NCI-H1048 (cell line): ENCODE results near the gene CNPY1.

Source experiments
- DNase-seq: peaks from one replicate; lab custom pipeline; 2025; lab: John Stamatoyannopoulos, UW

Gene CNPY1

DNA sequence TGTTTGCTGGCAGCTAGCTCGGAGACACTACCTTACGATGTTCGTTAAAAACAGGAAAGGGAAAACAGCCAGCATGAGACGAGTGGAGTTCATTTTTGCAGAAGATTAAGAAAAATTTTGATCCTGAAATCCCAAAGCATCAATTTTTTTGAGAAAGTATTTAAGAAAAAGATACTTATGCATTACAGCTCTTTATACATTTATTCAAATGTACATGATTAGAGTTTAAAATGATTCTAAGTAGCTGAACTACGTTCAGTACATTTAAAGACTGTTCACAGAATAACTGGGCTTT lies 34.7 kb downstream of the CNPY1 start:
- DNase-seq = no peak

DNA sequence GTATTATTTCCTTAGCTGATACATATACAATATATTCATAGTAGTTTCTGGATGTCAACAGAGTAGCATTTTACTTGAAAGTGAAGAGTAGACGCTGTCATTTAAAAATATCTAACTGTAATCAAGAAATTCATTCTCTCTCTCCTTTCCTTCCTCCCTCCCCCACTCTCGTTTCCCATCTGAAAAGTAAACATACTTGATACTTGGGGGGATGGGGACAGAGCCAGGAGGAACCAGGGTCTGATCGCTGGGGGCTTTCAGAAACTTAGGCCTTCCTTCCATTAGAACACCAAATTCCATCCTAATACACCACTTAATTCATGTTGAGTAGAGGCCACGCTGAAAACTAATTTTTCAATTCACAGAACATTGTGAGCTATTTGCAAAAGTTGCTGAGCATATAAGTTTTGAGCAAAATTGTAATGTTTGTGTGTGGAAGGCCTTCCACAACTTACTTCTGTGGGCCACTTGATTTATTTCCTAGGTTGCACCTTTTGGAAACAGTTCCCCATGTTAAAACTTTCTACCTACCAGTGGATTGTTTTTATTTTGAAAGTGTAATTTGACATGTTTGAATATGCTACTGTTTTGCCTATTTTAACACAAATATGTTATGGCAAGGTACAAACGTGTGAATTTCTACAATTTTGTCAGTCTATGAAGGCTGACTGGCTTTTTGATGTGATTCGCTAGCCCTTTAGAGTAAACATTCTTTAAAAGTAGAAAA lies 35.2 kb downstream of the CNPY1 start:
- DNase-seq = no peak

DNA sequence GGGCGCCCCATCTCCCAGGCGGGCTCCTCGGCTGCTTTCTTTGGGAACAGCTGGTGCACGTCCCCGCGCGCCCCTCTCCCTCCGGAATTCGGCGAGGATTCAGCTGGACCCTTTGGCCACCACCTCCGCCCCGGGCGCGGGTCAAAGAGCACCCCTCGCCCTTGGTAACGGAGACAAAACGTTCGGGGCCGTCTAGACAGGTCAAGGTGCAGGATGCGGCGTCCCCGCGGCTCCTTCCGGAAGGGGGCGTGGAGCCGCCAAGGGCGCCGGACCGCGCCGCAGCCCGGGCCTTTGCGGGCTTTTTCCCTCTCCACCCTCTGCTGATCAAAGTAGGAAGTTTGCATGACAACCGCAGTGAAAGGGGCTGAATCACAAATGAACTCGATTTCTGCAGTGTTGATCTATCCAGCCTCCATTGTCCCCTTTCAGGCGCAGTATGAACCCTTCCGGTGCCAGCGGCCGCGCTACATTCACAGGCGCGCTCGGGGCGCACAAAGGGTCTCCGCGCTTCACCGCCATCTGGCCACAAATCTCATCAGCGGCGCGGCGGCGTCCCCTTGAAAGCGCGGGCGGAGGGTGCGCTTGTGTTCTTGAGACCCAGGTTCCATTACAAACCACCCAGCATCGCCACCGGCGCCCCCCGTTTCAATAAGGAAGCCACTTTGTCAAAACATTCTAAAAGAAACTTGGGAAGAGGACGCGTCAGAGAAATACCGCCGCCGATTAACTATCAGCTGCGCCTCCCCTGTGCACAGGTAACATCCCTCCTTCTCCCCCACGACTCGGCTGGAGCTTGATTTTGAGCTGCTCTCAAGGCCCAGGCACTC lies 36.4 kb downstream of the CNPY1 start:
- DNase-seq = no peak

DNA sequence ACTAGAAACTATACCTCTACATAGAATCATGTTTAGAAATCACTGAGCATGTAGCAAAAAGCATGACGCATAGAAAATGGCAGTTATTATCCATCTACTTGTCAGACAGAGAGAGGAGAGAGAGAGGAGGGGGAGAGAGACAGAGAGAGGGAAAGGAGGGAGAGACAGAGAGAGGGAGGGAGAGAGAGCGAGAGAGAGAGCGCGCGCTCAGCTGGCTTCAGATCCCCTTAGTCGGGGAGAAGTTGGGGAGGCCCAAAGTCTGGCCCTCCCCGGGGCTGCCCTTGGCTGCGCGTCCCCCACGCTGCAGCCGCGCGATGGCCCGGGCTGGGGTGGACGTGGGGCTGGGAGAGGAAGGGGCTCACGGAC lies 37.0 kb downstream of the CNPY1 start:
- no peak for DNase-seq

DNA sequence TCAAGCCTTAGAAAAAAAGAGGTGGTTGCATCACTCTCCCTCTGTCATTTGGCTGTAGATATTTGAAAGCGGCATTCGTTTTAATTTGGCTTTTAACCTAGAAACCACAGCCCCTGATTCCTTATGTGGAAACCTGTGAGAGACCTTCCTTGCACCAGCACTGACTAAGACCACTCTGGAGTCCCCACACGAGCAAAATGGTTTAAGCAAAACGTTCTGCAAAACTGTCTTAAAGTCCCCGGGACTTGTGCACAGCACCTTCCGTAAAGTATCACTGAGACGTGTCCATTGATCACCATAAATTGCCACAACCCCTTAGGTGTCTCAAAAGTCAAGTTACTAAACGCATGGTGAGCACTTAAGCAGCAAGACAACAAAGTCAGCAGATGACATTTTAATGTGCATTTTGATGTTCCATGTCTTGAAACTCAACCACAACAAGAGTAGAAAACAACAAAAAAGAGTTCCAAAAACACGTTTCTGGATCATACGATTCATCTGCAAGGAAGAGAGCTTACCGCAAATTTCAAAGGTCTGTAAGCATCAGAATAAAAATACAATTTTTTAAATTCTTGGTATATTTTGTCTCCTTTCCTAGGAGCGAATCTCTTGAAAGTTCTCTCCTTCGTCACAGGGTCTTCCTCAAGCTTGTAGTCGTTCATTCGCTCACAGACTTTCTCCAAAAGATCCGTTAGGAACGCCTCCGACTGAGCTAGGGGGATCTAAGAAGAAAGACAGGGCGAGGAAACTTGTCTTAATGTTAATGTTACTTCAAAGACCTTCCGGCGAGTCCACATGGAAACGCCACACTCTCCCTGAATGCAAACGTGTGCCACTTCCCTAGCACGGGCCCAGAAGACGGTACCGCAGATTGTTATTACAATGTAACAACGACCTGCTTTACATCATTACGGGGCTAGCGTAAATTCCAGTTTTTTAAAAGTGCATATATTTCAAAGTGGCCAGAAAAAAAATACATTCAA lies 37.7 kb downstream of the CNPY1 start:
- DNase-seq = no peak

DNA sequence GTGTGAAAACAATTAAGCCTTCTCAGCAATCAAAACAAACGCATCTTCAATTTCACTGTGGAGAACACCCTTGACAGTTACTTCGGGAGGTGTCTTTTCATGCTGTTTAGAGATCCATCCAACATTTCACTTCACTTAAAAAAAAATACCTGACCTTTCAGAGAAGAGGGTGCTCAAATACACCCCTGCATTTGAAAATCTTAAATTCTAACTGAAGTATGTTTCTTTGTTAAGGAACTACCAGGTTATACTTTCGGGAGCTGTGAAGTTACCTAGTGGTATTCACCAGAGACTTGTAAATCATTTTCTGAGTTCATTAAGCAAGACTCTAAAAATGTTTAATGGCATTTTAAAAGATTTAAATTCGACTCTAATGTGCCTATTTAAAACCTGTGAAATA lies 38.8 kb downstream of the CNPY1 start:
- DNase-seq = no peak

DNA sequence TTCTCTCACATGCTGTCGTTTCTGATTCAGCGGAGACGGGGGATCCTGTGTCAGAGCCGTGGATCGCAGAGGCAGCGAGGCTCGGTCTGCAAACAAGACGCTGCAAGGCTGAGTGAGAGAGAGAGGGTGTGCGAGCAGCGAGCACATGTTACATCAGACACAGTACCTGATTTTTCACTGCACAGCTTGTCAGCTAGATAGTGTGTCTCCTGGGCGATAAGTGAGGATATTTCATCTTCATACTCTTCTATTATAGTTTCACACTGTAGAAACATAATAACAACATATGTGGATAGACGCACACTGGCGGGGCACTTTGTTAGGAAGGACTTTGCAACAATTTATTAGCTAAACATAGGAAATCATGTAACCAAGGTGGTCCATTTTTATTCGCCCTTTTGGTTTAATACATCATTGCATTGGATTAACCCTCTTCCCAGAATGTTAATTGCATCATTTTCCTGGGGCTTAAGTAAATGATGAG lies 39.5 kb downstream of the CNPY1 start:
- DNase-seq = no peak

DNA sequence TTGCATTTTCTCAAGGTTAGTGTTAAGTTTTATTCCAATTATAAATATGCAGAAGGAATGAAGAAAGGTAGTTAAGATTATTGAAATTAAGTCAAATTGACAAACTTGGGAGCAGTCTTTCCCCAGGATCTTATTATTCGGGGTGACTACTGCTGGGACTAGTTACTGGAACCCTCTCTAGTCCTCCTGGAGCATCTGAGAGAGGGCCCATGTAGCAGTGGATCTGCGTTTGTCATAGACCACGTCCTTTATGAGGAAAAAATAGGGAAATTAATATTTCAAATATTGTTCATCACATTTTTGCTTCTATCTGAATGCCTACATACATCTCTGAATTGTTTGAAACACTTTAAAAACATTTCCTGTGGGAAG lies 41.0 kb downstream of the CNPY1 start:
- DNase-seq = no peak

DNA sequence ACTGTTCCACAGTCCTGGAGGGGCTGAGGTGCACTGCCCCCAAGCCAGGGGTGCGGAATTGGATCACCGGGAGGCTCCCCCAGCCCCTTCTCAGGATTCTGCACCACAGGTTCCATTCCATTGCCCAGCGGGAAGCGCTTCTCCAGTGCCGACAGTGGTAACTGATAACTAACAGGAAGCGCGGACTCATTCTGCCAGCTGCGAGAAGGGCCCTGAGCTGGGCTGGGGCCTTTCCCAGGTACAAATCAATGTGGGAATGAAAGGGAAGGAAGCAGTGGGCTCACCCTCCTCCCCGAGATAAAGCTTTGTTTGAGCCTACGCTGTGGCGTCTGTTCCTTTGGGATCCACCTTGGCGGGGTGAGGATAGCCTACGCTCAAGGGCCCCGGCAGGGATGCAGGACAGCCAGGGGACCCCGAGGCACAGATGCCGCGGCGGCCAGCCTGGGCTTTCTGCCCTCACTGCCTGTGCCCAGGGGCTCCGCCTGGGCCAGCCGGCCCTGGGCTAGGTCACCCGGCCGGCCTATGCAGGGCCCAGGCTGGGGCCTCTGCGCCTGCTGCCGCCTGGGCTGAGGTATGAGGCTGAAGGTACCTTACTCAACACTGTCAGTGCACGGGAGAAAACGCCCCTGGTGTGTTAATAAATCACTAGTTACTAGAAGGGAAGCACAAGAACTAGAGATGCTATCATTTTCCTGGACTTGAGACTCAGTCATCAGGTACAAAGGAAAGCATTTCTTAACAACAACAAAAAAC lies 49.0 kb downstream of the CNPY1 start:
- no peak for DNase-seq

DNA sequence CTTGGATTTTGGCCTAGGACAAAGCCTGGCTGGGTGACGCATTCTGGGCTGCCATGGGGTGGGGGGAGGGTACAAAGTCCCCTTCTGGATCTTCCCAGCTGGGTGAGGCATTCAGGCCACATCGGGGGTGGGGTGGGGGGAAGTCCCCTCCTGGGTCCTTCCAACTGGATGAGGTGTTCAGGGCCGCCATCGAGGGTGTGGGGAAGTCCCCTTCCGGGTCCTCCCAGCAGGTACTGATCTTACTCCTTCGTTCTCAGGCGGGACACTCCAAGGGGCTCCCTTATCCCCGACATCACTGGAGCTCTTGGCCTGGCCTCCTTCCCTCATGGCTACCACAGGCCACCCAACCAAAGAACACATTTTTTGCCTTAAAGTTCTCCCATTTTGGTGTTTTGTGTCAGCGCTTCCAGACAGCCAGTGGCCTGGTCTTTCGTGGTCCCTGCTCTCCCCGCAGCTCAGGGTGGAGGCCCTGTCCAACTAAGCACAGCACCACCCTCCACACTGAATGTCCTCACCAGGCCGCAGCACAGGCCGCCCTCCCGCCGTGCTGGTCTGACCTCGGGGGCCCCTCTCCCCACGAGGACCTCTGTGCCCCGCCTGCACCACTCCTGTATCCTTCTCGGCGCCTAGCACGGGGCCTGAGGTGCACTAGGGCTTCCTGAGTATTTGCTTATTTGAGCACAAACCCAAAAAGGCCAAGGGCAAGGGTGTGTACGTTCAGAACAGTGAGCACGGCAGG lies 49.9 kb downstream of the CNPY1 start:
- DNase-seq = no peak

DNA sequence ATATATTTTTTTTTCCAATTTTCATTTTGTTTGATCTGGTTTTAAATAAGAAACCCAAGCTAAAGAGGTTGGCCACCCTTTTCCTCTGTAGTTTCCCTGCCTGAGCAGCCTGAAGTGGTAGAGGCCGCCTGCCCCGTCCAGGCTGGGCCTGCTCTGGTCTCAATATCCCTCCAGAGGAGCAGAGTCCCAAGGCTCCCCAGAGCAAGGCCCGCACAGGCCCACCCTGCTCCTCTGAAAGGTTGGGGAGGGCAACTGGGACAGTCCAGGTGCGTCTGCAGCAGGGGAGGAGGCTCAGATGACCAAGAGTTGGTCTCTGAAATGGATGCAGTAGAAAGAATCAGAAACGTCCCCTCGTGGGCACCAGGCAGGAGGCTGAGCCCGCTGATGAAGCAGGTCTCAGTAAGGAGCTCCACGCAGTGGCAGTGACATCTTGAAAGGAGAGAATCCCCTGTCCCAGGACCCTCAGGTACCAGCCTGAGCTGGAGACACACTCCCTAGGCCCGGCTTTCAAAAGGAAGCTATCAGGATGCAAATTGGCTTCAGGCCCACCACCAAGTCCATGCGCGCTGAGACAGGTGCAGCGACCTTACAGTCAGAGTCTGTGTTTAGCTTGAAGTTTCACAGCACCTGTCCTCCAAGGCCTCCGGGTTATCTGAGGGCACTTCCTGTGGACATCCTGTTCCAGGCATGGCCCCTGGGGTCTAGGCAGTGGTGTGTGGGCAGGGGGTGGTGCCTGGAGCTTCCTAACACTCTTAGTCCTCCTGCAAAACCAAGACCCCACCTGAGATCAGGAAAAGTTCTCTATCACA lies 50.7 kb downstream of the CNPY1 start:
- DNase-seq = no peak

DNA sequence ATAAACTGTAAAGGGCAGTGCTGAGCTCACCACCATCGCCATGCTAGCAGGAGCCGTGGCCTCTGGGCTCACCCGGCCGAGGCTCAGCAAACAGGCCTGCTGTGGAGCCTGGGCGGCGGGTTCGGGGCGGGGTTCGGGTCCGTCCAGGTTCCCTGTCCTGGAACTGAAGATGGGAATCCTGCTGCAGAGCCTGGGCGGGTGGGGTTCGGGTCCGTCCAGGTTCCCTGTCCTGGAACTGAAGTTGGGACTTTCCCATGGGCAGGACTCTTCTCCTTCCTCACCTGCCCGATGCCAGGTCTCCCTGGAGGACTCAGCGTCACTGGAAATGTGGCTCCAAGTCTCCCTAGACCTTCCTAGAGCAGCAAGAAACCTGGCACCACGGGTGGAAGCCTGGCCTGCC lies 51.8 kb downstream of the CNPY1 start:
- DNase-seq = no peak

DNA sequence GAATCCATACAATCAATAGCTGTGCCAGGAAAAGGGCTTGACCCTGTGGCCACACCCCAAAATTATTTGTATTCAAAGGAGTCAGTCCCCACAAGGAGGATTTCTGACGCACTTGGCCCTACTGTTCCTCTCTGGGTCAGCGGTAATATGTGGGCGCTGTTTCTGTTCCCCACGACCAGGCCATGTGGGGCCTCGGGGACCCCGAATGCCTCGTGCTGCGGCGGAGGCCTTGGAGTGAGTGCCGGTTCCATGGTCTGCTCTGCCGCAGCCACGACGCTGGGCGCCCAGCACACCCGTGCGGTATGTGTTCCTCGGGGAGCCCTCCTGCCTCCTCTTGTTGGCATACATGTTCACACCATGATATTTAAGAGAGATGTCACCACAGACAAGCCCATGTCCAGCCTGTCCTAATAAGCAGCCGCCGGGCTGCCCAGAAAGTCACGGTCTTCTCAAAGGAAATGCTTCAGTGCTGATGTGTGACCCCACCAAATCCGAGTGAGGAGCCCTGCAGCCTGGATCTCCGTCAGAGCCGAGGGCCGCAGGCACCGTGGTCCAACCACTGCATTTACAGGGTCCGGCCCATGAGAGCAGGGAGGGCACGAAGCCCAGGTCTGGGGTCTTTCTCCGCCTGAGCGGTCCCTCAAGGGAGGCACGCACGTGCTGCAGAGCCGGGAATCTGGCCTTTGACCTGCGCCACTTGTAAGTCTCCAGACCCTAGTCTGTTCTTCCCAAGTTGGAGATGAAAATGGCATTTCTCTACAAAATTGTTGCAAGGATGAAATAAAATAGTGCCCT lies 52.4 kb downstream of the CNPY1 start:
- no peak for DNase-seq

DNA sequence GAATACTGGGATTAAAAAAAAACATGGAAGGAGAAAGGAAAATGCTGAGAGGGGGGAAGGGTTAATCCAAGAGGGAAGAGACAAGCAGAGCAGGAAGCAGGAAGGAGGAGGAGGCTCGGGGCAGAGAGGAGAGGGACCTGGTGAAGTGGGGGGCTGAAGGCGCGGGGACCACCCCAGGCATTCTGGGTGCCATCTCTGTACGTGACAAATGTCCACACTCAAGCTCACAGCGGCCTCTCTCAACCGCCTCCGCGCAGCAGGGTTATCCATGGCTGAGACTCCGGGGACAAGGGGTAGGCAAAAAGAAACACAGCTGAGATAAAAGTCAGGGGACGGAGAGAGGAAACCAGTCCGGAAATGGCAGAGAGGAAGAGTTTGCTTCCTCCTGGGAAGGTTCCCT lies 54.5 kb downstream of the CNPY1 start:
- no peak for DNase-seq

DNA sequence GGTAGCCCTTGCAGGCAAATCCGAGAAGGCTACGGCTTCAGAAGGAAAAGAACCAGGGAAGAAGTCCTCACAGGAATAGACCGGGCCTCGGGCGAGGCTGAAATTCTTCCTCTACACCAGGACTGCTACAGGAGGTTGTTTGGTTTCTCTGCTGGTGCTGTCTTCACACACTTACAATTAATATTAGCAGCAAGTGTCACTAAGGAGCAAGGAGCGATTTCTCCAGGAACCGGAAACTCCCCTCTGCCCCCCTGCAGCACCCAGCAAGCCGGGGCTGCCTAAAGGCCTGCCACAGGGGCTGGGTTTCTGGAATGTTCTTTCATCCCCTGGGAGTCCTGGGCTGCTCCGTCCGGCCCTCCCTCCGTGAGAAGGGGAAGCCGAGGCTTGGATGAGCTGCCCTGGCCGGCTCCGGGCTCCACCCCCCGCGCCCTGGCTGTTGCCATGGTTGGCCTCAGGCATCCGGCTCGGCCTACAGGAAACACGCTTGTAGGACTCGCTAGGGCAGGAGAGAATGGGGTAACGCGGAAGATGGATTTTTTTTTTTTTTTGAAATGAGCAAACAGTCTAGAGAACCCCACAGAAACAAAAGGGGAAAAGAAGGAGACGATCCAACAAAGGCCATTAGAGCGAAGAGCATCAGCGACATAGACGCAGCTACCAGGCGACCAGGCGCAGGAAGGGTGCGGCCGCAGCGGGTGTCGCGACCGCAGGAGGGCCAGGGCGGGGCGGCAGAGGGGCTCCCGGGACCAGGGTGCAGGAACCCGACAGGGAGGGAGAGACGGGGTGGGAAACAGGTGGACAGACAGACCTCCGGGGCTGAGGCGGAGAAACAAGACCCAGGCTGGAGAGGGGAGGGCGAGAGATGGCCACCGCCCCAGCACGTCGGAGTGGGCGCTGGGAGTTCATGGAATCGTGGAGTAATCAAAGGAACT lies 55.4 kb downstream of the CNPY1 start:
- DNase-seq = no peak

DNA sequence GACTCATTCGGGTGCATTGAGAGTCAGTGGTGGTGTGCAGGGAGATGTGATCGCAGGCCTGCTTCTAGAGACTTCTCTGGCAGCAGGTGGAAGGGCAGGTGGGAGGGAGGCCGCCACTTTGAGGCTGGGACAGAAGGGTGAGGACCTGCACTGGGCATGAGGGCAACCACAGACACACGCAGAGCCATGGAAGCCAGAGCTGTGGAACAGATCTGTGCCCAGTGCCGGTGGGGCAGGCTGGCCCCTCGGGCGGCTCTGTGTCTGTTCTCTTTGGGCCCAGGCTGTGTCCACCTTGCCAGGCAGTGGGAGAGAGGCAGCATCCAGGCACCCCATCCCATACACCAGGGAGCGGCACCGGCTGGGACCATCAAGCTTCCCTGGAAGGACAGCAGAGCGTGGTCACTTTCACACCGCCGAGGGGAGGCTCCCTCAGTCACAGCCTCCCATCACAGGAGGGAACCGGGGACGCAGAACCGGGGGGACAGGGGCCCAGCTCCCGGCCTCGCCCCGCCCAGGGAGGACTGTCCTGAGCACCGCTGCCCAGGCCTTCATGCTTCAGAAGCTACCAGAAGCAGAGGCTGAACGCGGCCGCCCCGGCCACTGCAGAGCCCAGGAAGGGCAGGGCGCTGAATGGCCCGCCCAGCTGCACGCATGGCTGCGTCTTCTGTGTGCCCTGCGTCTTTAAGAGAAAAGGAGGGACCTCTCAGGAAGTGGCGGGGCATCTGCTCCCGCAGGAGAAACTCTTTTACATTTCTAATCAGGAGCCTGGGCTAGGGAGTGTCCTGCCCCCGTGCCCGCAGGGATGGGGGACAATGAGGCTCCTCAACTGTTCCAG lies 56.3 kb downstream of the CNPY1 start:
- DNase-seq = no peak

DNA sequence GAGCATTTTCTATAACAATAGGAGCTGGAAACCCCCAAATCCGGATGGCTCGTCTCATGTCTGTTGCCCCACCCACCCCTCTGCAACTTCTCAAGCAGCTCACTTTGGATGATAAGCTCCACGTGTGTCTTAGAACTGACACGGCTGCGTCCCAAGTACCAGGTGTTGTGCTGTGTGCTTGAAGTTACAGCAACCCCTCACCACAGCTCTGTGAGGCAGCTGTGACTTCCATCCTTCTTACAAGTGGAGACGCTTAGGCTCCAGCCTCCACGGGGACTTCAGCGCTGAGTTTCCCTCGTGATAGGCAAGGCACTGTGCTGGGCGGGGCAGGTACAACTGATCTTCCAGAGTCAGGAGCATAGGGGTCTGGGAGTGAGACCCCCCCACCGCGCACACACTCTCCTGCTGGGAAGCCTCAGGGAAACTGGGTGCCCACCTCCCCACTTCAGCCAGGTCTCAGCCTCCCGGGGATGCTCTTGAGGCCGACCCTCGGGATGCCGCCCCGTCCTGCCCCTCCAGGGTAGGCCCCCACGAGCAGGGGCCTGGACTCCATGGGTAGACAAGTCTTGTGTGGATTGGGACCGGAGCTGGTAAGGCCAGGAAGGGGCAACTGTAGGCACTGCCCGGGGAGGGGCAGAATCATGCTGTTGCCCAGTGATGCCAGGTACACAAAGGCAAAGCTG lies 57.1 kb downstream of the CNPY1 start:
- no peak for DNase-seq
